HFF-Myc (cell line): ENCODE results near the gene NUP188.
"Not testable (repeated sequence)": the region's sequence is repeated elsewhere in the genome, so short reads cannot be mapped to it uniquely, and the experiment has no call there.

ENCODE experiments used
- DNase-seq: peaks from one replicate; pipeline ENCODE4 v3.0.0-alpha.2; 2011; ENCODE audit warnings: low read depth; ENCODE audit errors: extremely low read depth
- H3K4me3 ChIP-seq: replicated peaks from 2 replicates; pipeline ENCODE4 v1.5.1; 2011; ENCODE audit warnings: low read depth, mild to moderate bottlenecking, control low read depth, low read length
- CTCF ChIP-seq: IDR thresholded peaks from 2 replicates; pipeline ENCODE4 v1.5.1; 2012; ENCODE audit warnings: mild to moderate bottlenecking, low read depth, low read length, control low read depth; ENCODE audit errors: missing control alignments

Gene NUP188

GRCh38 chr9:128946571-128947276 lies 775 bp upstream of the NUP188 start:
- TF ChIP-seq CTCF, result no peak
- no peak for DNase-seq
- peak overlapping the region; percentile 96 for H3K4me3 ChIP-seq

- DNase-seq, result no peak
- peak overlapping the region; percentile 96 for H3K4me3 ChIP-seq
- no peak for TF ChIP-seq CTCF
Observed at GRCh38 chr9:128947277-128947526, 297 bp upstream of the NUP188 start.

- not testable (repeated sequence) for DNase-seq
Observed at GRCh38 chr9:128961403-128961802, 13.9 kb downstream of the NUP188 start.

GRCh38 chr9:128969491-128969890 lies 22.0 kb downstream of the NUP188 start:
- no peak for DNase-seq
- no peak for TF ChIP-seq CTCF
- H3K4me3 ChIP-seq, result no peak overlapping the region

More at GRCh38 chr9:128961403-128961802, 13.9 kb downstream of the NUP188 start:
- H3K4me3 ChIP-seq, result not testable (repeated sequence)

GRCh38 chr9:128972956-128973355 lies 25.5 kb downstream of the NUP188 start:
- DNase-seq, result peak; percentile 16
- no peak for TF ChIP-seq CTCF
- H3K4me3 ChIP-seq, result no peak overlapping the region

DNA sequence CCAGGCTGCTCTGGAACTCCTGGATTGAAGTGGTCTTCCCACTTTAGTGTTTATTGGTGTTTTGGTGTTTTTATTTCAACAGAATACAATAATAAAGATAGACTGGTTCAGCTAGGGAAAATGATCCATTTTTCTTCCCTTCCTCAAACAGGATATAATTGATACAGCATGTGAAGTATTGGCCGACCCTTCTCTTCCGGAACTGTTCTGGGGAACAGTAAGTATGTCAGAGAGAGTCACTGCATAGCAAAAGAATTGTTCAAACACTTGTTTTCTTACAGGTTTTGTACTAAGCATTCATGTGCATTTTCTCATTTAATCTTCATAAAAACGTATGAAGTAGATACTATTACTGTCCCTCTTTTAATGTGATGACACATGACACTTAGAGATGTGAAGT lies 31.6 kb downstream of the NUP188 start:
- no peak for TF ChIP-seq CTCF
- no peak overlapping the region for H3K4me3 ChIP-seq

GRCh38 chr9:128983536-128983935 lies 36.0 kb downstream of the NUP188 start:
- no peak for DNase-seq
- no peak overlapping the region for H3K4me3 ChIP-seq
- TF ChIP-seq CTCF, result no peak

More for the DNA sequence above, 31.6 kb downstream of the NUP188 start:
- no peak for DNase-seq
